Stimulated activated CD4-positive, alpha-beta T cell treated with anti-CD3 and anti-CD28 coated beads, TNF-alpha, amount 100 ng/mL, for 1 hour (primary cell): ENCODE measurements around the gene SAPCD1.

ENCODE experiments used
- DNase-seq, 3 donors: peaks; one replicate each; pipeline ENCODE4 v3.0.0-alpha.2; 2020; ENCODE audit warnings: low read depth in 3 of 3, low spot score in 1 of 3

SAPCD1 gene

GRCh38 chr6:31750411-31751022, 11.9 kb upstream of the SAPCD1 start:
- no peak for DNase-seq

- DNase-seq: no peak
Measured at GRCh38 chr6:31752739-31753319, 9.6 kb upstream of the SAPCD1 start.

GRCh38 chr6:31758281-31758680, 4.2 kb upstream of the SAPCD1 start:
- no peak for DNase-seq

- DNase-seq: no peak
Measured at GRCh38 chr6:31760790-31761189, 1.7 kb upstream of the SAPCD1 start.

GRCh38 chr6:31761343-31761742, 1.1 kb upstream of the SAPCD1 start:
- DNase-seq: no peak

- no peak for DNase-seq
Measured at GRCh38 chr6:31762878-31763618, 592 bp downstream of the SAPCD1 start.

- no peak for DNase-seq
Measured at GRCh38 chr6:31763619-31763940, 1.1 kb downstream of the SAPCD1 start.

GRCh38 chr6:31764198-31764597, 1.7 kb downstream of the SAPCD1 start:
- DNase-seq: no peak

GRCh38 chr6:31765559-31765909, 3.1 kb downstream of the SAPCD1 start:
- no peak for DNase-seq

GRCh38 chr6:31765910-31766794, 3.7 kb downstream of the SAPCD1 start:
- DNase-seq: no peak

- DNase-seq: no peak
Measured at GRCh38 chr6:31767096-31767645, 4.7 kb downstream of the SAPCD1 start.

- DNase-seq: no peak
Measured at GRCh38 chr6:31768363-31769257, 6.2 kb downstream of the SAPCD1 start.

- peak; percentile 57 to 68 (median 65) for DNase-seq
Measured at GRCh38 chr6:31769684-31770371, 7.4 kb downstream of the SAPCD1 start.

GRCh38 chr6:31770860-31771259, 8.4 kb downstream of the SAPCD1 start:
- DNase-seq: no peak

GRCh38 chr6:31771992-31772358, 9.5 kb downstream of the SAPCD1 start:
- no peak for DNase-seq

- no peak for DNase-seq
Measured at GRCh38 chr6:31775184-31775583, 12.7 kb downstream of the SAPCD1 start.

GRCh38 chr6:31775633-31776484, 13.4 kb downstream of the SAPCD1 start:
- DNase-seq: no peak

- DNase-seq: no peak
Measured at GRCh38 chr6:31776485-31776988, 14.1 kb downstream of the SAPCD1 start.
